HUES64 (cell line): ENCODE data around the gene ERBB4.

Experiments
- H3K27ac ChIP-seq: 2 replicates; pipeline ENCODE4 v1.7.0; 2013; ENCODE audit warnings: low read depth, low read length, inconsistent platforms
- H3K27me3 ChIP-seq: 2 replicates; pipeline ENCODE4 v1.6.1; 2013; ENCODE audit warnings: mild to moderate bottlenecking, low read length; ENCODE audit not compliant: insufficient read depth
- H3K36me3 ChIP-seq: 2 replicates; pipeline ENCODE4 v1.6.1; 2013; ENCODE audit warnings: mild to moderate bottlenecking, low read length; ENCODE audit not compliant: insufficient read depth
- H3K4me1 ChIP-seq: 2 replicates; pipeline ENCODE4 v1.6.1; 2013; ENCODE audit warnings: mild to moderate bottlenecking, low read length, moderate library complexity; ENCODE audit not compliant: insufficient read depth
- H3K4me3 ChIP-seq: 2 replicates; pipeline ENCODE4 v1.5.1; 2013; ENCODE audit warnings: mild to moderate bottlenecking, low read length, moderate library complexity
- H3K9ac ChIP-seq: 2 replicates; pipeline ENCODE4 v1.6.1; 2013; ENCODE audit warnings: mild to moderate bottlenecking, low read depth, low read length
- H3K9me3 ChIP-seq: 2 replicates; pipeline ENCODE4 v1.6.1; 2013; ENCODE audit warnings: low read depth, low read length; ENCODE audit not compliant: insufficient read depth
- WGBS: fragments of 150-250, 120-280 bp; methylation state at CpG from one replicate; pipeline ENCODE4 v1.1.7; 2013; ENCODE audit warnings: missing lambda C conversion rate; 5-methylcytosine and 5-hydroxymethylcytosine counted together

The ERBB4 gene

DNA sequence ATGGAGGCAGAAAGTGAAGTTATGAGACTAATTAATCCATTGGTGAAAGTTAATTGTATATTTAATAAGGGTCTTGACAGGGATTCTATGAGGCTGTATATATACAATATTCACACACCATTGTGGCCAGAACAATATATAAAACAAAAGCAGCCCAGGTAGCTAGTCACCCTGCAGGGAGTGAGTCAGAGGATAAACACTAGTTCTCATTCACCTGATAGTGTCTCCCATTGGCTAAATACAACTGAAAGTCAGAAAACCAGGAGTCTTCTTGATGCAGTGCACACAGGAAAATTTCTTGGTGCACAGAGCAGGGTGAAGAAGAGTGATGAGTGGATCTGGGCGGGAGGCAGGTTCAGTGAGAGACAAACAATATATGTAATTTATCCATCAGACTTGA is 465.2 kb downstream of the ERBB4 start:
- H3K27me3 ChIP-seq: no peaks in the 10 kb centered on the region
- H3K9ac ChIP-seq: no peak overlapping the region
- no peaks in the 10 kb centered on the region for H3K36me3 ChIP-seq
- H3K27ac ChIP-seq: no peak overlapping the region
- no peak overlapping the region for H3K4me3 ChIP-seq
- WGBS: no CpG with 5 or more reads among the region's 1 CpG
- H3K9me3 ChIP-seq: no peaks in the 10 kb centered on the region
- H3K4me1 ChIP-seq: peaks cover 11% of the 10 kb centered on the region

DNA sequence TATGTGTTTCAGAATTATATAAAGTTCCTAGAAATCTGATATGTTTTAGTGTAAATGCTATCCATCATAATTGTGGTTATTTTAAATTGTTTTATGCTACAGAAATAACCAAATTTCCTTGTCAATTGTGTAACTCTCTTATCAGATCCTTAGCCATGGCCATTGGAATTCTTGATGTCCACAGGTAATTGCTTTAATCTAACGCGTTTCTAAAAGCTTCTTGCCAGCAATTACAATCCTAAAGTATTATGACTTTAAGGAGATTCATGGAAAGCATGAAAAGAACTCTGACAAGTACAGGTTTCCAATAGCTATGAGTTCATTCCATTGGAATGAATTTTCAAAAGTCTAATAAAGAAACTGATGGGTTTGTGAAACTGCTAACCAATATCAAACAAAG is 472.1 kb downstream of the ERBB4 start:
- H3K36me3 ChIP-seq: no peaks in the 10 kb centered on the region
- H3K4me3 ChIP-seq: no peak overlapping the region
- 94% methylated on average over 2 of the region's 2 CpGs for WGBS
- H3K27me3 ChIP-seq: no peaks in the 10 kb centered on the region
- no peaks in the 10 kb centered on the region for H3K4me1 ChIP-seq
- no peak overlapping the region for H3K9ac ChIP-seq
- no peak overlapping the region for H3K27ac ChIP-seq
- no peaks in the 10 kb centered on the region for H3K9me3 ChIP-seq

DNA sequence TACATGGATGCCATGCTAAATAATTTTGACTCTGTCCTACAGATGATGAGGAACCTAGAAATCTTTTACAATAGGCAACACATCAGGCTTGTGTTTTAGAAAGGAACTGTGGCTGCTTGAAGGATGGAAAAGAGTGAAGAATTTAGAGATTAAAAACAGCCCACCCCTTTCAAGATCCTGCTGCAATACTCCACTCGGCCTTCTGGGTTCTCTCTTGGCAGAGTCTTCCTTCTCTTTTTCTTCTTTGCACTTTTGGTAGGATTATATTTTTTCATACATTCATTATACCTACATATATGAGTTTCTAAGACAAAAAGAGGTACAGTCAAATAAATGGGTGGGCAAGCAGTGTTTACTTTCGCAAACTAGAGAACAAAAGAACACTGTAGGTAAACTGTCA is 474.3 kb downstream of the ERBB4 start:
- H3K27ac ChIP-seq: no peak overlapping the region
- H3K27me3 ChIP-seq: no peaks in the 10 kb centered on the region
- no peaks in the 10 kb centered on the region for H3K4me1 ChIP-seq
- 89% methylated on average over 2 of the region's 2 CpGs for WGBS
- H3K36me3 ChIP-seq: no peaks in the 10 kb centered on the region
- H3K9me3 ChIP-seq: no peaks in the 10 kb centered on the region
- H3K4me3 ChIP-seq: no peak overlapping the region
- H3K9ac ChIP-seq: no peak overlapping the region

DNA sequence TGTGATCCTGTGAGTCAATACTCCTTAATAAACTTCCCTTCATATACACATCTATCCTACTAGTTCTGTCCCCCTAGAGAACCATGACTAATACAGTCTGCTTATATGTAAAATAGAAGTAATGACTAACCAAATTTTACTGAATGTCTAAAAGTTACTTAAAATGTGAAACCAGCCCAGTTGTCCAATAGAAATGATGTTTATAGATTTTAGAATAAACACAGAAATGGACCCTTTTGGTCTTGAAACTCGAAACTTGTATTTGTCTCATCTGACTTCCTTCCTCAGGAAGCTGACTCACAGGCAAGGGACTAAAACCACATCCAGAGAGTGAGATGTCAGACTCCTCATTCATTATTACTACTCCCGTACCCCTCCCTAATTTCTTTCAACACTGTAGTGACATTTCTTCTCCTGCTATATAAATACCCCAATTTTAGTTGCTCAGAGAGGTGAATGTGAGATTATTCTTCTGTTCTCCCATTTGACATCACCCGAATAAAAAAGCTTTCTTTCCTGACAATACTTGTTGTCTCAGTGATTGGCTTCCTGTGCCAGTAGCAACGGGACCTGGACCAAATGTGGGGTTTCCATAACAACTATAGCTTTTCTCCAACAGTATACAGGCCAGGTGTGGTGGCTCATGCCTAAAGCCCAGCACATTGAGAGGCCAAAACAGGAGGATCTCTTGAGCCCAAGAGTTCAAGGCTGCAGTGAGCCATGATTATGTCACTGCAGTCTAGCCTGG is 486.0 kb downstream of the ERBB4 start:
- Histone ChIP-seq H3K9me3 (peaks cover 17% of the 10 kb centered on the region; the same call in 1 of the 2 replicates), H3K4me3 (no peak overlapping the region), H3K36me3 (no peaks in the 10 kb centered on the region), H3K27me3 (no peaks in the 10 kb centered on the region), H3K27ac (no peak overlapping the region), H3K4me1 (no peaks in the 10 kb centered on the region), H3K9ac (no peak overlapping the region)
- 94% methylated on average over 4 of the region's 4 CpGs for WGBS

DNA sequence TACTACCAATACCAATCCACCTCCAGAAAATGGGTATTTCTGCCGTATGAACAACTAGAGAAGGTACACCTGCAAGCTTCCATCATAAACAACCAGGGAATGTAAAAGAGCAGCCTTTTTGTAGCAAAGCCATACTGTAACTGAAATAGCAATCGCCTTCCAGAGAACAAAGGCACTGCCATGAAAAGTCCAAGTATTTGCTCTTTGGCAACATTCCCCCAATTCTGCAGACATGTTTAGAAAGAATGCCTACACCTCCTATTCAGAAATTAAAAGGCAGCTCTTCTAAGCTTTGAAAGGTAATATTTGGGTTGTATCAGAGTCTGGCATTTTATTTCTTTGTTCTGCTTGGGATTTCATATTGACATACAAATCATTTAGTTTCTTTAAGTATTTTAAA is 487.7 kb downstream of the ERBB4 start:
- Histone ChIP-seq H3K27ac (no peak overlapping the region), H3K9me3 (peaks cover 17% of the 10 kb centered on the region; the same call in 1 of the 2 replicates), H3K36me3 (no peaks in the 10 kb centered on the region), H3K4me3 (no peak overlapping the region), H3K27me3 (no peaks in the 10 kb centered on the region), H3K9ac (no peak overlapping the region), H3K4me1 (no peaks in the 10 kb centered on the region)
- WGBS: 75% methylated on average over 2 of the region's 2 CpGs

DNA sequence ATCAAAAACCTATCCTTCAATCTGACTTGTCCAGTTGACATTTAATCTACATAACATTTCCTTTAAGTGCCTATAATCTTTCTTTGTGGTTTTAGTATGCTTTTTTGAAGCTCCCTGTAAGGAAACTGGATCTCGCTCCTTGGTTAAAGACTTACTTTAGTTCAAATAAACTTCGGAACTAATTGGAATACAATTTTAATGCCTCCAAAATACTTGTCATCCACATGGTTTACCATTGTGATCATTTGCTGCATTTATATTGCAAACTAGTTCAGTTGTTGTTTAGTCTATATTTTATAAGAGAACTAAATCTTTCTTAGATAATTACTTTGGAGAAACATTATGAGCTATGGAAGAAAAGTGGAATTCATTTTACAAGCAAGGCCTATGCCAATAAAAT is 496.0 kb downstream of the ERBB4 start:
- Histone ChIP-seq H3K27ac (no peak overlapping the region), H3K9ac (no peak overlapping the region), H3K36me3 (no peaks in the 10 kb centered on the region), H3K4me3 (no peak overlapping the region), H3K9me3 (no peaks in the 10 kb centered on the region), H3K27me3 (no peaks in the 10 kb centered on the region), H3K4me1 (peaks cover 11% of the 10 kb centered on the region)
- 91% methylated on average over 2 of the region's 2 CpGs for WGBS

DNA sequence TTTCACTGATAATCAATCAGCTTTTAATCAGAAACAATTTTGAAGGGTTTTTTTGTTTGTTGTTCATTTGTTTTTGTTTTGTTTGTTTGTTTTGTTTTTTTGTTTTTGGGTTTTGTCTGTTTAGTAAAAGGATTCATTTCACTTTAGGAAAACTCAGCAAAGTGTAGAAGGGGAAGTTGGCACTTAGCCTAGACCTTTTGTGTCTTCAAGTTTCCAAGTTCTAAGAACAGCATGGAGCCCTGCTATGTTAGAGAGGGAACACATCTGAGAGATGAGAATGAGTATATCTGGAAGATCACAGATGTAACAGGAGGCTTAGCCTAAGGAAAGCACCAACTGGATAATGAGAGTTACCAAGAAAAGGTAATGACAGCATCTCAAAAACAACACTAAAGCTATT is 501.5 kb downstream of the ERBB4 start:
- Histone ChIP-seq H3K4me1 (peaks cover 6% of the 10 kb centered on the region), H3K4me3 (no peak overlapping the region), H3K9me3 (no peaks in the 10 kb centered on the region), H3K36me3 (no peaks in the 10 kb centered on the region), H3K27me3 (no peaks in the 10 kb centered on the region), H3K27ac (no peak overlapping the region), H3K9ac (no peak overlapping the region)

DNA sequence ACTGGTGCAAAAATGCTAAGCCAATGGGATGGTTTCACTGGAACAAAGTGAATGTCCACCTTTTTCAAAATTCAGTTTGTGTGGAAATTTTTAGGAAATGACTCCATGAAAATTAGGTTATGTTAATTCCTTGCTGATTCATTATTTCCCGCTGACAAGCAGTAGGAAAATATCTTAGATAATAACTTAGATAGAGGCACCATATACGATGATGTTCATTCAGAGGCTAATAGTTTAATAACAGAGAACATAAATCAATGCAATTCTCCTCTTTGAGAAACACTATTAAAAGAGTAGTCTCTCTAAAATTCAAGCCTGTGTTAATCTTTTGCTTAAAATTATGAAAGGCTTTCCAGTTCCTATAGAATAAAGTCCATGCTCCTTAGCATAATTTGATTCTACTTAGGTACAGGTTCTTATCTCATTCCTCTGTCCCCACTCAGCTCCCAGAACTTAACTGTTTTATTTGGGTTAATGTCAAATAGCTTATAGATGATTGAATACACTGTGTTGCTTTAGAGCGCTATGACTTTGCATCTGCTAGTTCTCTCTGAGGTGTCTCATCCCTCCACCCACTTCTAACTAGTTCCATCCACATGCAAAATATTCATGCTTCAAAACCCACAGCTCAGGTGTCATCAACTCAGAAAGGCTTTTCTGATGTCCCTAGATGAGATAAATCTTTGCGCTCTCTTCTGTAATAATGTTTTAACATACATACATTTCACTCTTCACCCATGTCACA is 503.6 kb downstream of the ERBB4 start:
- H3K4me1 ChIP-seq: peaks cover 5% of the 10 kb centered on the region; the same call in 1 of the 2 replicates
- no peak overlapping the region for H3K4me3 ChIP-seq
- no peak overlapping the region for H3K27ac ChIP-seq
- no peaks in the 10 kb centered on the region for H3K27me3 ChIP-seq
- H3K9ac ChIP-seq: no peak overlapping the region
- no peaks in the 10 kb centered on the region for H3K36me3 ChIP-seq
- 92% methylated on average over 3 of the region's 4 CpGs for WGBS
- H3K9me3 ChIP-seq: no peaks in the 10 kb centered on the region

DNA sequence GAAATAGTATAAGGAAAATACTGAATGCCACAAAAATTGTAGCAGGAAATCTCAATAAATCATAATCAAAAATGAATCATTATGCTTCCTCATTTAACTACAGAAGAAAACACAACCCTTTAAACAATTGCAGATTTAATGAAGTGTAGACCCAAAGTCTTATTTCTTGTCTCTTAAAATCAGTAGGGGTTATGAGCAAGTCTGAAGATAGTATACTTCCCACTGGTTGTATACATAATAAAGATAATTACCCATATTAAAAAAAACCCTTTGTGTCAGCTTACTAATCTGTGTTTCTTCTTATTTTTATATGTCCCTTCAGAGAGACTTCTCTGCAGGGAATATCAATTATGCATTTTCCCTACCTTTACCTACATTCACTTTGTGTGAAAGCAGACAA is 504.7 kb downstream of the ERBB4 start:
- H3K27me3 ChIP-seq: no peaks in the 10 kb centered on the region
- H3K27ac ChIP-seq: no peak overlapping the region
- no peaks in the 10 kb centered on the region for H3K36me3 ChIP-seq
- no peaks in the 10 kb centered on the region for H3K9me3 ChIP-seq
- peaks cover 5% of the 10 kb centered on the region; the same call in 1 of the 2 replicates for H3K4me1 ChIP-seq
- no peak overlapping the region for H3K9ac ChIP-seq
- H3K4me3 ChIP-seq: no peak overlapping the region

DNA sequence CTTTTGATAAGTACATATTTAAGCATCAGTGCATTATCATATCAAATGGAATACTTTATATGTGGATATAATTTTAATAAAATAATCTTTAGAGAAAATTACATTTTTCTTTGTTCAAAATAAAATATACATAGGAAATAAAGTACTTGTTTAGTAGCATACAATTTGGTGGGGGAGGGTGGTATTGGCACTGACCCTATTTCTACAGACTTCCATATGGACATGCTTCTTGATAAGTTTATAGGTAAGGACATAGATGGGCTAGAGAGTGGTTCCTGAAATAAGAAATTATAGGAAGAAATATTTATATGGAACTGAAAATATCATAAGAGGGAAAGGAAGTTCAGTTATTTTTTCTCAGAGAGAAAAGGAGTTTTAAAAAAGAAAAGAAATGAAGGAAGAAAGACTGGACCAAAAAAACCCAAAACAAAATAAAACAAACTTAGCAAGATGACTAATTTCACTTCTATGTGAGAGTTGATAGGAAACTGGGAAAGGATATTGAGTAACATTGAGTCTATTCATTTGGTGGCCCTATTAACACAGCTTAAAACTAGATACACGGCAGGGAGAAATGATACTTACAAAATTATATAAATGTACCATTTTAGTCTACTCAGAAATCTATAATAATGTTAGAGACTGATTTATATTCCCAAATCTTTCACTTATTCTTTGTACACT is 505.9 kb downstream of the ERBB4 start:
- Histone ChIP-seq H3K27ac (no peak overlapping the region), H3K27me3 (no peaks in the 10 kb centered on the region), H3K9me3 (no peaks in the 10 kb centered on the region), H3K36me3 (no peaks in the 10 kb centered on the region), H3K4me1 (peaks cover 5% of the 10 kb centered on the region; the same call in 1 of the 2 replicates), H3K4me3 (no peak overlapping the region), H3K9ac (no peak overlapping the region)
- WGBS: no CpG with 5 or more reads among the region's 1 CpG

DNA sequence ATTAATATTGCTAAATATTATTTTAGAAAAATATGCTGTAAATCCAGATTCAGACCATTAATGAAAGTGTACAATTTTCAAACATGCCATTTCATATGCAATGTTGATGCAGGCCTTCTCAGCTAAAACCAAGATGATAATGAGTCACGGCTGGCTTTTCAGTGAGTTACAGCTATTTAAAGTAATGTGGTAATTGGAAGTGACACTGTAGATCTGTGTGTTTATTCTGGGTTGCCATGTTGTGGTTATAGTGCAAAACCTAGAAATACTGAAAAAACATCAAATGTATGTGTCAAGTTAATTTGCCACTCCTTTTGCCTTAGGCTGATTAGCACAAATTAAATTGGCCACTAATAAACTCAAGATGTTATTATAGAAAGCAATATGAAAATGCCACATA is 506.6 kb downstream of the ERBB4 start:
- no peak overlapping the region for H3K27ac ChIP-seq
- WGBS: 87% methylated on average over 1 of the region's 1 CpG
- H3K9ac ChIP-seq: no peak overlapping the region
- peaks cover 5% of the 10 kb centered on the region; the same call in 1 of the 2 replicates for H3K4me1 ChIP-seq
- no peaks in the 10 kb centered on the region for H3K36me3 ChIP-seq
- H3K9me3 ChIP-seq: no peaks in the 10 kb centered on the region
- H3K27me3 ChIP-seq: no peaks in the 10 kb centered on the region
- H3K4me3 ChIP-seq: no peak overlapping the region
